ENCODE measurements around the gene ACOT7. TPM values are rescaled to one million over a fixed set of nuclear protein-coding genes. Genes with fewer than 3 reads are reported as not detected.
"Not testable (repeated sequence)": the region's sequence is repeated elsewhere in the genome, so short reads cannot be mapped to it uniquely, and the experiment has no call there.

The ACOT7 gene
- total and polyA plus RNA-seq, 3 donors from 2014 or later: 50.3 to 72.8 (median 52.5) TPM

DNA sequence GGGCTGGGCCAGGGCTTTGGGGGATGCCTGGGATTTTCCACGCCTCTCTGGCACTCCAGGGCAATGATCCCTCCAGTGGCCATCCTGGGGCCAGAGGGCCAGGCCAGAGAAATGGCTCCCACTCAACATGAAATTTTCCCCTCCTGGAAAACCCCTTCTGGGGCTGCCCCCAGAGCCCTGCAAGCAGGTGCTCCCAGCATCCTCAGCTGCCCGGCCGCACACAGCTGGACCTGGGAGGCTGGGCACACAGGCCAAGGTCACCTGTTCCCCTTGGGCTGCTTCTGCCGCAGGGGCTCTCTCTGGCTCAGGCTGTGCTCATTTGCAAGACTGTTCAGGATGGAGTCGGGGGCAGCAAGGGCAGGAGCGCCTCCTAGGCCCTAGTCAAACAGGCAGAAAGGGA lies 34.9 kb upstream of the ACOT7 start:
- H3K27me3 ChIP-seq; intact Hi-C loops (cut with DNase I; ENCODE audit: low total_unique reads); DNase-seq; H3K9me3 ChIP-seq; H3K4me3 ChIP-seq; H3K36me3 ChIP-seq (ENCODE audit: low read depth, missing control alignments); H3K27ac ChIP-seq: not testable (repeated sequence)
- H3K4me1 ChIP-seq: peaks cover 12% of the 10 kb centered on the region
- 78% methylated on average over 6 of the region's 6 CpGs; no CpG with 5 or more reads in 1 of the 2 donors for WGBS, 2 donors

DNA sequence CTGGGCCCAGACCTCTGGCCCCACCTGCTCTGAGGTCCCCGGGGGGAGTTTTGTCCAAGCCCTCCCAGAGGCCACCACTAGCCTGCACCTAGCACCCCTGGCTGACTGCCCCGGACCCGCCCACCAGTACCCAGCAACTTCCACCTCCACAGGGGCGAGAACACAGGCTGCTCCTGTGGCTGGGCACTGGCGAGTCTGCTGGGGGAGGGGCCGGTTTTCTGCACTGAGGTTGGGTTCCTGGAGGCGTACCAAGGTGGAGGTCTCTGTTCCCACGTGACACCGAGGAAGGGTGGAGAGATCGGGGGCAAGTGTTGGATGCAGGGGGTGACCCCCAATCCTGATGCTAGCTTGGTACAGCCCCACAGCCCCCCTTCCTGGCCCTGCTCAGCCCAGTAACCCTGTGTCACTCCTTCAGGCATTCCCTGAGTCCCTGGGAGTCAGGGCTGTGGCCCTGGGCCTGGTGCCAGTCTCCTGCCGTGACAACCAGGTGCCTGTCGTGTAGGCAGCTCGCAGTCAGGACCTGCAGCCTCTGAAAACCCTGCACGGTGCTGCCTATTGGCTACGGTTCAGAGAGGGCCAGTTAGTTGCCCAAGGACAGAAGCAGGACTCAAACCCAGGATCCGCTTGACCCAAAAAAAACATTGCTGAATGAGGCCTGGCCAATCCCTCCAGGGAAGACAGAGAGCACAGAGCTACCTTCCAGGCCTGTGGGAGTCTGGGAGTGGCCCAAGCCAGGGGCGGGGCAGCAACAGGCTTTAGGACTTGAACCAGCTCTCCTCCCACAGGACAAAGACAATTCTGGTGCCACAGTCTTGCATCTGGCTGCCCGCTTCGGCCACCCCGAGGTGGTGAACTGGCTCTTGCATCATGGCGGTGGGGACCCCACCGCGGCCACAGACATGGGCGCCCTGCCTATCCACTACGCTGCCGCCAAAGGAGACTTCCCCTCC lies 34.1 kb upstream of the ACOT7 start:
- intact Hi-C loops (cut with DNase I; ENCODE audit: low total_unique reads): no loop called here
- Histone ChIP-seq H3K36me3 (ENCODE audit: low read depth, missing control alignments) (no peaks in the 10 kb centered on the region), H3K9me3 (no peaks in the 10 kb centered on the region), H3K4me3 (no peak overlapping the region), H3K27me3 (no peaks in the 10 kb centered on the region), H3K27ac (no peak overlapping the region), H3K4me1 (peaks cover 16% of the 10 kb centered on the region)
- WGBS, 2 donors: 72 to 74% methylated on average over 6 to 26 of the region's 26 CpGs
- peak; percentile 48 for DNase-seq
- TF ChIP-seq, protein P1, sequence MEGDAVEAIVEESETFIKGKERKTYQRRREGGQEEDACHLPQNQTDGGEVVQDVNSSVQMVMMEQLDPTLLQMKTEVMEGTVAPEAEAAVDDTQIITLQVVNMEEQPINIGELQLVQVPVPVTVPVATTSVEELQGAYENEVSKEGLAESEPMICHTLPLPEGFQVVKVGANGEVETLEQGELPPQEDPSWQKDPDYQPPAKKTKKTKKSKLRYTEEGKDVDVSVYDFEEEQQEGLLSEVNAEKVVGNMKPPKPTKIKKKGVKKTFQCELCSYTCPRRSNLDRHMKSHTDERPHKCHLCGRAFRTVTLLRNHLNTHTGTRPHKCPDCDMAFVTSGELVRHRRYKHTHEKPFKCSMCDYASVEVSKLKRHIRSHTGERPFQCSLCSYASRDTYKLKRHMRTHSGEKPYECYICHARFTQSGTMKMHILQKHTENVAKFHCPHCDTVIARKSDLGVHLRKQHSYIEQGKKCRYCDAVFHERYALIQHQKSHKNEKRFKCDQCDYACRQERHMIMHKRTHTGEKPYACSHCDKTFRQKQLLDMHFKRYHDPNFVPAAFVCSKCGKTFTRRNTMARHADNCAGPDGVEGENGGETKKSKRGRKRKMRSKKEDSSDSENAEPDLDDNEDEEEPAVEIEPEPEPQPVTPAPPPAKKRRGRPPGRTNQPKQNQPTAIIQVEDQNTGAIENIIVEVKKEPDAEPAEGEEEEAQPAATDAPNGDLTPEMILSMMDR (IDR thresholded peaks at IDR 0.05): no peak
- TF ChIP-seq POLR2A (IDR thresholded peaks at IDR 0.05): no peak

DNA sequence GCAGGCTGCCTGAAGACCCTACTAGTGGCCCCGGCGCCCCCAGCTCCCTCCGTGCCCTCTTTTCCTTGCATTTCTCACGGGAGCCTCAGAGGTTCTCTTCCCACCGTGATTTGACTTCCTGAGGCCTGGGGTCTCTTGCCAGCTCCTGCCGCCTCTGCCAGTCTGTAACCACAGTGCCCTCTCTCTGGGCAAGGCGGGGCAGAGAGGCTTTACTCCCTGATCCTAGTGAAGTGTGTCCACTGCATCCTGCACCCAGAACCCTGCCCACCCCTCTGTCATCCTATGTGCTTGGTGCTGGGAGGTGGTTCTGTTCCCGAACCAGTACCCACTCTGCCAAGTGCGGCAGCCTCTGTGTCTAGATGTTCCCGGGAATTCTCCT lies 33.4 kb upstream of the ACOT7 start:
- Histone ChIP-seq H3K36me3 (ENCODE audit: low read depth, missing control alignments) (no peaks in the 10 kb centered on the region), H3K9me3 (no peaks in the 10 kb centered on the region), H3K27me3 (no peaks in the 10 kb centered on the region), H3K4me1 (peaks cover 16% of the 10 kb centered on the region), H3K27ac (no peak overlapping the region), H3K4me3 (no peak overlapping the region)
- 69 to 79% methylated on average over 10 of the region's 10 CpGs for WGBS, 2 donors
- DNase-seq: no peak
- TF ChIP-seq, protein P1 (IDR thresholded peaks at IDR 0.05): no peak
- no peak for TF ChIP-seq POLR2A (IDR thresholded peaks at IDR 0.05)
- intact Hi-C loops (cut with DNase I; ENCODE audit: low total_unique reads): no loop called here

DNA sequence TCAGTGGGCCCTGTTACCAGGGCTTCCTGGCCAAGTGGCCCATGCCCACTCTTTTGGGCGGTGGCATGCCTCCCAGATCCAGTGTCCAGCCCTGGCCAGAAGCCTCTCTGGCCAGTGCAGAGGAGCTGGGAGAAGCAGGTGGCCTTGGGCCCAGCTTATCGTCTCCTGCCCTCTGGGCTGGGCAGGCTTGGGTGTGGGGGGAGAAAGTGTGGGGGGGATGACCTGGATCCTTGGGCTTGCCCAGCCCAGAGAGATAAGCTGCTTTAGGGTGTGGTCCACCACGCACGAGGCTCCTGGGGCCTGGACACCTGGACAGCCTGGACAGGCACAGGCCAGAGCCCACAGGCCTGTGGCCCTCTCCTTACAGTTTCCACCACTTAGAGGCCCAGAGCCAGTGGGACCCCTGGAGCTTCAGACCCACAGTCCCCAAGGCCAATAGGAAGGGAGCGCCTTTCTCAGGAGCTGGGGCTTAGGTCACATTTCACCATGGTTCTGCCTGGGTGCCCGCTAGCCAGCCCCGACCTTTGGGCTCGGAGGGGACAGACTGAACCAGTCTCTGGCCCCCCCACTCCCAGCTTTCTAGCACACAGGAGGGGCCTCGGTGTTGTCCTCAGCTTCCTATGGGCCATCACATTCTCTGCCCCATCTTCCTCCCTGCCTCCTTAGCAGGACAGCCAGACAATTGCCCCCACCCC lies 32.9 kb upstream of the ACOT7 start:
- peak; percentile 51 for DNase-seq
- no peaks in the 10 kb centered on the region for H3K36me3 ChIP-seq (ENCODE audit: low read depth, missing control alignments)
- TF ChIP-seq, protein P1 (IDR thresholded peaks at IDR 0.05): no peak
- no peak for TF ChIP-seq POLR2A (IDR thresholded peaks at IDR 0.05)
- H3K4me3 ChIP-seq: peak overlapping the region in 1 of 2 donors; percentile 56
- intact Hi-C loops (cut with DNase I; ENCODE audit: low total_unique reads): no loop called here
- peaks cover 16% of the 10 kb centered on the region for H3K4me1 ChIP-seq
- H3K9me3 ChIP-seq: no peaks in the 10 kb centered on the region
- 68 to 71% methylated on average over 4 to 9 of the region's 9 CpGs for WGBS, 2 donors
- no peak overlapping the region for H3K27ac ChIP-seq
- H3K27me3 ChIP-seq: no peaks in the 10 kb centered on the region

DNA sequence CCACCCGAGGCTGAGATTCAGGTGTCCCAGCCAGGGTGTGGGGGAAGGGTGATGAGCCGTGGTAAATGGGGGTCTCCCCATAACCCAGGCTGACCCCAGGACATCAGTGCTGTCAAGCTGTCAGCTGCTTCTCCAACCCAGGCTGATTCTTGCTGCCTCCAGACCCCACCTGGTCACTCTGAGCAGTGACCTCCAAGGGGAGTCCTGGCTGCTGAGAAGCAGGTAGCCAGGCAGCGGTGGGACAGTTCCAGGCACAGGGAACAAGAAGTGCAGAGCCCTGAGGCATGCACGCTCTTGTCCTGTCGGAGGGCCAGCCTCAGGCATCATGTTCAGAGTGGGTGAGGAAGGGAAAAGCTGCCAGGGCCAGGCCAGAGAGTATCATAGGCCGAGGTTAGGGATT lies 32.1 kb upstream of the ACOT7 start:
- no peaks in the 10 kb centered on the region for H3K9me3 ChIP-seq
- intact Hi-C loops (cut with DNase I; ENCODE audit: low total_unique reads): no loop called here
- TF ChIP-seq POLR2A (IDR thresholded peaks at IDR 0.05): no peak
- TF ChIP-seq, protein P1 (IDR thresholded peaks at IDR 0.05): no peak
- peak overlapping the region in 1 of 2 donors; percentile 56 for H3K4me3 ChIP-seq
- H3K4me1 ChIP-seq: peaks cover 19% of the 10 kb centered on the region
- no peaks in the 10 kb centered on the region for H3K36me3 ChIP-seq (ENCODE audit: low read depth, missing control alignments)
- H3K27ac ChIP-seq: no peak overlapping the region
- H3K27me3 ChIP-seq: no peaks in the 10 kb centered on the region
- no peak for DNase-seq
- WGBS, 2 donors: 52 to 93% methylated on average over 2 to 6 of the region's 6 CpGs

Data from testis (tissue), 3 donors.